Gastrocnemius medialis (tissue), 4 donors: Measurements from ENCODE around the gene SIGLEC11.
"Not testable (repeated sequence)": the region's sequence is repeated elsewhere in the genome, so short reads cannot be mapped to it uniquely, and the experiment has no call there.

ENCODE experiments used
- CTCF ChIP-seq, 5 experiments: fragments of 450-650 bp in 3 of 5; fragments of 200-600 bp in 2 of 5; sonication (generic) in 2 of 5; IDR thresholded peaks in 4 of 5; conservative IDR thresholded peaks in 1 of 5; 1 replicate in 4 of 5; 2 replicates in 1 of 5; pipeline ENCODE4 v1.5.1; 2016 to 2019; ENCODE audit warnings: antibody characterized with exemption in 5 of 5, mild to moderate bottlenecking in 3 of 5, moderate library complexity in 3 of 5
- POLR2A ChIP-seq, 2 donors: fragments of 450-650 bp; IDR thresholded peaks; one replicate each; pipeline ENCODE4 v1.6.1; 2017; ENCODE audit warnings: antibody characterized with exemption in 2 of 2, mild to moderate bottlenecking in 2 of 2, moderate library complexity in 2 of 2

GRCh38 chr19:49924881-49925210 is 36.1 kb downstream of the SIGLEC11 start:
- not testable (repeated sequence) for TF ChIP-seq CTCF (IDR thresholded peaks at IDR 0.05 in 4 of 5, conservative IDR thresholded peaks at IDR 0.05 in 1 of 5); POLR2A (IDR thresholded peaks at IDR 0.05)
